ENCODE results near the gene KCTD17.

GRCh38 chr22:37098976-37099591 is 47.5 kb downstream of the KCTD17 start:
- no peak for TF ChIP-seq CTCF (IDR thresholded peaks at IDR 0.05)
- no peak for TF ChIP-seq ZFX (IDR thresholded peaks at IDR 0.05; ENCODE audit: borderline replicate concordance)

Measured in 22Rv1 (cell line).